Measurements from ENCODE around the gene FAM13A. TPM values are rescaled to one million over a fixed set of nuclear protein-coding genes. Genes with fewer than 3 reads are reported as not detected.
A peak's percentile ranks its signal among the peaks of the same experiment; 100 is the strongest.

Gene FAM13A
- total and polyA plus RNA-seq, 4 donors, result 31.0 to 41.4 (median 35.8) TPM

GRCh38 chr4:88803600-88804096, 253.3 kb downstream of the FAM13A start:
- DNase-seq (ENCODE audit: low read depth in 4 of 6, low spot score in 6 of 6), result peak in 1 of 6 donors; percentile 61
- no peaks in the 10 kb centered on the region for H3K36me3 ChIP-seq (ENCODE audit: control insufficient read depth, insufficient read depth, low read length)
- H3K27me3 ChIP-seq (ENCODE audit: control insufficient read depth, insufficient read depth, low read length), result no peaks in the 10 kb centered on the region
- no peak overlapping the region for H3K27ac ChIP-seq (ENCODE audit: low read depth, low read length)
- no peaks in the 10 kb centered on the region for H3K9me3 ChIP-seq (ENCODE audit: control insufficient read depth, insufficient read depth, low read length)
- H3K4me3 ChIP-seq (ENCODE audit: low read depth, low read length), result no peak overlapping the region
- 89% methylated on average over 3 of the region's 5 CpGs for WGBS (ENCODE audit: insufficient coverage)
- no peaks in the 10 kb centered on the region for H3K4me1 ChIP-seq (ENCODE audit: control insufficient read depth, insufficient read depth, low read length)

GRCh38 chr4:88802585-88803286, 254.2 kb downstream of the FAM13A start:
- Histone ChIP-seq H3K4me1 (ENCODE audit: control insufficient read depth, insufficient read depth, low read length) (no peaks in the 10 kb centered on the region), H3K4me3 (ENCODE audit: low read depth, low read length) (no peak overlapping the region), H3K27ac (ENCODE audit: low read depth, low read length) (no peak overlapping the region), H3K27me3 (ENCODE audit: control insufficient read depth, insufficient read depth, low read length) (no peaks in the 10 kb centered on the region), H3K36me3 (ENCODE audit: control insufficient read depth, insufficient read depth, low read length) (no peaks in the 10 kb centered on the region), H3K9me3 (ENCODE audit: control insufficient read depth, insufficient read depth, low read length) (no peaks in the 10 kb centered on the region)
- DNase-seq (ENCODE audit: low read depth in 4 of 6, low spot score in 6 of 6), result no peak
- WGBS (ENCODE audit: insufficient coverage), result 89% methylated on average over 5 of the region's 8 CpGs

- Histone ChIP-seq H3K36me3 (ENCODE audit: control insufficient read depth, insufficient read depth, low read length) (no peaks in the 10 kb centered on the region), H3K27me3 (ENCODE audit: control insufficient read depth, insufficient read depth, low read length) (no peaks in the 10 kb centered on the region), H3K4me3 (ENCODE audit: low read depth, low read length) (no peak overlapping the region), H3K27ac (ENCODE audit: low read depth, low read length) (no peak overlapping the region), H3K4me1 (ENCODE audit: control insufficient read depth, insufficient read depth, low read length) (no peaks in the 10 kb centered on the region), H3K9me3 (ENCODE audit: control insufficient read depth, insufficient read depth, low read length) (no peaks in the 10 kb centered on the region)
- DNase-seq (ENCODE audit: low read depth in 4 of 6, low spot score in 6 of 6), result no peak
- WGBS (ENCODE audit: insufficient coverage), result no CpG with 5 or more reads among the region's 1 CpG
These were observed 254.8 kb downstream of the FAM13A start for GRCh38 chr4:88802138-88802537.

GRCh38 chr4:88799900-88800299, 257.1 kb downstream of the FAM13A start:
- Histone ChIP-seq H3K27me3 (ENCODE audit: control insufficient read depth, insufficient read depth, low read length) (no peaks in the 10 kb centered on the region), H3K4me1 (ENCODE audit: control insufficient read depth, insufficient read depth, low read length) (no peaks in the 10 kb centered on the region), H3K9me3 (ENCODE audit: control insufficient read depth, insufficient read depth, low read length) (no peaks in the 10 kb centered on the region), H3K36me3 (ENCODE audit: control insufficient read depth, insufficient read depth, low read length) (no peaks in the 10 kb centered on the region), H3K27ac (ENCODE audit: low read depth, low read length) (no peak overlapping the region), H3K4me3 (ENCODE audit: low read depth, low read length) (no peak overlapping the region)
- WGBS (ENCODE audit: insufficient coverage), result no CpG with 5 or more reads among the region's 1 CpG
- DNase-seq (ENCODE audit: low read depth in 4 of 6, low spot score in 6 of 6), result no peak

DNA sequence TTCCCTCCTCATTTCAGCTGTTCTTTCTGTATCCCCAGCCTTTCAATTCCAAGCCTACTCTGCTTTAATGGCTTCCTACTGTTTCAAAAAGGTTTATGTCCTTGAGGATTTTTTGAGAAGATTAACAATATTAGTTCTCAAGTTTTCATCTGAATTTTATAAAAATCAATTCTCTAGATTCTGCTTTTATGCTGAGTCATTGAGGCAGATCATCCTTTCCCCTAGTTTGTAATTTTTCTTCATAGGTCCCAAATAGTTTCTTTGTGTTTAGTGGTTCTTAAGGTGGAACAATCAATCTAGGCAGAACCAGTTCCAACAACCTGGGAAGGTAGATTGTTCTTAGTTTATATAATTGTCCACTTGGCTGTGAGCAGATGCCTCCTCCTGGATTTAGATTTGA, 259.3 kb downstream of the FAM13A start:
- no peaks in the 10 kb centered on the region for H3K27me3 ChIP-seq (ENCODE audit: control insufficient read depth, insufficient read depth, low read length)

DNA sequence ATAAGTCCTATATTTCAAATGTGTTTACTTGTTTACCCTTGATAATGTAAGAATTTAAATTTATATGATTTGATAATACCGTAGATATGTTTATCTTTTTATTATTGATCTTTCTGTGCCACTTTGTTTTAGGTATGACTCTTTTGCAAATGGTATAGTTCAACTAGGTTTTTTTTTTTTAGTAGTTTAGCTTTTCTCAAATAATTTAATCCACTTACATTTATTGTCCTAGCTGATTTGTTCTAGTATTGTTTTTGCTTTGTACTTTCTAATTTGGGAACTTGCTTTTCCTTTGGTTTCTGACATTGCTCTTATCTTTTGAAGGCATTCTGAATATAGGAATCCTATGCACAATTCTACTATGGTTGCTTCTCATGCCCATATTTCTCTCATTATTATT, 260.4 kb downstream of the FAM13A start:
- H3K4me3 ChIP-seq (ENCODE audit: low read depth, low read length), result no peak overlapping the region
- H3K27ac ChIP-seq (ENCODE audit: low read depth, low read length), result no peak overlapping the region
- DNase-seq (ENCODE audit: low read depth in 4 of 6, low spot score in 6 of 6), result no peak
- H3K27me3 ChIP-seq (ENCODE audit: control insufficient read depth, insufficient read depth, low read length), result no peaks in the 10 kb centered on the region
- H3K36me3 ChIP-seq (ENCODE audit: control insufficient read depth, insufficient read depth, low read length), result no peaks in the 10 kb centered on the region
- no peaks in the 10 kb centered on the region for H3K9me3 ChIP-seq (ENCODE audit: control insufficient read depth, insufficient read depth, low read length)
- H3K4me1 ChIP-seq (ENCODE audit: control insufficient read depth, insufficient read depth, low read length), result no peaks in the 10 kb centered on the region
- no CpG with 5 or more reads among the region's 1 CpG for WGBS (ENCODE audit: insufficient coverage)

More for the DNA sequence above, 259.3 kb downstream of the FAM13A start:
- Histone ChIP-seq H3K4me3 (ENCODE audit: low read depth, low read length) (no peak overlapping the region), H3K9me3 (ENCODE audit: control insufficient read depth, insufficient read depth, low read length) (no peaks in the 10 kb centered on the region), H3K4me1 (ENCODE audit: control insufficient read depth, insufficient read depth, low read length) (no peaks in the 10 kb centered on the region), H3K27ac (ENCODE audit: low read depth, low read length) (no peak overlapping the region), H3K36me3 (ENCODE audit: control insufficient read depth, insufficient read depth, low read length) (no peaks in the 10 kb centered on the region)
- DNase-seq (ENCODE audit: low read depth in 4 of 6, low spot score in 6 of 6), result no peak

DNA sequence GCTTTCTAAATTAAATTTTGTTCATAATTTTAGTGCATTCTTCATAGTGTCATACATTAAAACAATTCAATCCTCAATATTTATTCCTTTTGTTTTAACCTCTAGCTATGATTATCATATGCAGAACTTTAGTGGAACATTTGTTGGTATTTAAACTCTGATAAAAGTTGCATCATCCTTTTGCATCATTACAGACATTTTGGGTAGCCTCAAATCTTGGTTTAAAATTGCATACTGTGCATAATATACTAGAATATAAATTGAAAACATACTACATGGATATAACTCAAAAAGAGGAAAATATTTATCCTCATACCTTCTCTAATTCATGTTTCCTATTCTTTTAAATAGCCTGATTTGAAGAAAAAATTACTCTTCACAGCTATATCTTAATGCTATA, 262.0 kb downstream of the FAM13A start:
- H3K27ac ChIP-seq (ENCODE audit: low read depth, low read length), result no peak overlapping the region
- H3K27me3 ChIP-seq (ENCODE audit: control insufficient read depth, insufficient read depth, low read length), result no peaks in the 10 kb centered on the region
- H3K4me3 ChIP-seq (ENCODE audit: low read depth, low read length), result no peak overlapping the region
- H3K9me3 ChIP-seq (ENCODE audit: control insufficient read depth, insufficient read depth, low read length), result no peaks in the 10 kb centered on the region
- no peaks in the 10 kb centered on the region for H3K4me1 ChIP-seq (ENCODE audit: control insufficient read depth, insufficient read depth, low read length)
- no peaks in the 10 kb centered on the region for H3K36me3 ChIP-seq (ENCODE audit: control insufficient read depth, insufficient read depth, low read length)
- no peak for DNase-seq (ENCODE audit: low read depth in 4 of 6, low spot score in 6 of 6)

GRCh38 chr4:88794087-88794690, 262.8 kb downstream of the FAM13A start:
- Histone ChIP-seq H3K4me3 (ENCODE audit: low read depth, low read length) (no peak overlapping the region), H3K27ac (ENCODE audit: low read depth, low read length) (no peak overlapping the region), H3K36me3 (ENCODE audit: control insufficient read depth, insufficient read depth, low read length) (no peaks in the 10 kb centered on the region), H3K4me1 (ENCODE audit: control insufficient read depth, insufficient read depth, low read length) (no peaks in the 10 kb centered on the region), H3K27me3 (ENCODE audit: control insufficient read depth, insufficient read depth, low read length) (no peaks in the 10 kb centered on the region), H3K9me3 (ENCODE audit: control insufficient read depth, insufficient read depth, low read length) (no peaks in the 10 kb centered on the region)
- peak in 1 of 6 donors; percentile 87 for DNase-seq (ENCODE audit: low read depth in 4 of 6, low spot score in 6 of 6)
- no CpG with 5 or more reads among the region's 4 CpGs for WGBS (ENCODE audit: insufficient coverage)

DNA sequence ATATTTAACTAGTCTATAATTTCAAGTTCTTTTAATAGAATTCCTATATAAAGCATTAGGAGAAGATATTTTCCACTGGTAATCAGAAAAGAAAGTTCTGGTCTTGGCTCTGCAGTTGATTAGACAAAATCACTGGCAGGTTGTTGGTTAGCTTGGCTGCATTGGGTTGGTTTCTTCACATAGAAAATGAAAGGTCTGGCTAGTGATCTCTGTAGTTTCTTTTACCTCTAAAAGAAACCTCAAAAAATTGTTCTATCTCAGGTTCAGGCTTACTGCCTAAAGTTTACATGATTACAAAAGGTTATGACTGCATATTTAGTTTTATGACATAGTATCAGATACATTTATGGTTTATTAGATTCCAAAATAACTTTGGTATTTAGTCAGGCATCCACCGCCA, 263.5 kb downstream of the FAM13A start:
- H3K4me1 ChIP-seq (ENCODE audit: control insufficient read depth, insufficient read depth, low read length), result no peaks in the 10 kb centered on the region
- no peaks in the 10 kb centered on the region for H3K36me3 ChIP-seq (ENCODE audit: control insufficient read depth, insufficient read depth, low read length)
- no peak overlapping the region for H3K27ac ChIP-seq (ENCODE audit: low read depth, low read length)
- DNase-seq (ENCODE audit: low read depth in 4 of 6, low spot score in 6 of 6), result peak in 1 of 6 donors; percentile 21
- WGBS (ENCODE audit: insufficient coverage), result no CpG with 5 or more reads among the region's 1 CpG
- no peak overlapping the region for H3K4me3 ChIP-seq (ENCODE audit: low read depth, low read length)
- H3K9me3 ChIP-seq (ENCODE audit: control insufficient read depth, insufficient read depth, low read length), result no peaks in the 10 kb centered on the region
- H3K27me3 ChIP-seq (ENCODE audit: control insufficient read depth, insufficient read depth, low read length), result no peaks in the 10 kb centered on the region

DNA sequence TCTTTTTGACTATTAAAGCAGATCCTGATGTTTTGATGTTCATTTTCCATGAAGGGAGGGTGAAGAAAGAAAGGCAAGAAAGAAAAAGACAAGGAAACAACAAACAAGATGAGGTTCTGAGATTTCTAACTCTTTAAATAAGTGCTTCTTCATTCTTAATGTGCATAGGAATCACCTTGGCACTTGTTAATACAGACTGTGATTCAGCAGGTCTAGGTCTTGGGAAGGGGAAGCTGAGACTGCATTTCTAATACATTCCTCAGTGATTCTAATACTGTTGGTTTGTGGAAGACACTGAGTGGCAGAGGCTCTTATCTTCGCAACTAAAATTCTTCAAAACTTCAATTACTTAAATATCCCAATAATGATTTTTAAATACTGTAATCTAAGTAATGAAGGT, 264.2 kb downstream of the FAM13A start:
- Histone ChIP-seq H3K27me3 (ENCODE audit: control insufficient read depth, insufficient read depth, low read length) (no peaks in the 10 kb centered on the region), H3K36me3 (ENCODE audit: control insufficient read depth, insufficient read depth, low read length) (no peaks in the 10 kb centered on the region), H3K4me3 (ENCODE audit: low read depth, low read length) (no peak overlapping the region), H3K27ac (ENCODE audit: low read depth, low read length) (no peak overlapping the region), H3K4me1 (ENCODE audit: control insufficient read depth, insufficient read depth, low read length) (no peaks in the 10 kb centered on the region), H3K9me3 (ENCODE audit: control insufficient read depth, insufficient read depth, low read length) (no peaks in the 10 kb centered on the region)
- no CpG with 5 or more reads among the region's 1 CpG for WGBS (ENCODE audit: insufficient coverage)
- no peak for DNase-seq (ENCODE audit: low read depth in 4 of 6, low spot score in 6 of 6)

All from spinal cord (tissue), 10 donors.